ENCODE data around the gene SLC6A7. TPM values are rescaled to one million over a fixed set of nuclear protein-coding genes. Genes with fewer than 3 reads are reported as not detected.

Gene SLC6A7
- total RNA-seq, 1 donor from 2014 or later, result not detected

Other genes starting within 250 kb of the SLC6A7 start
- 0.31 TPM for gene PDE6A, start 245.3 kb upstream of the SLC6A7 start, total RNA-seq
- gene SLC26A2, start 229.3 kb upstream of the SLC6A7 start, total RNA-seq, result 20.1 TPM
- 2.1 TPM for gene TIGD6, start 189.4 kb upstream of the SLC6A7 start, total RNA-seq
- gene HMGXB3, start 189.3 kb upstream of the SLC6A7 start, total RNA-seq, result 22.7 TPM
- gene CSF1R, start 103.5 kb upstream of the SLC6A7 start, total RNA-seq, result 21.6 TPM
- 129 TPM for gene PDGFRB, start 34.2 kb upstream of the SLC6A7 start, total RNA-seq
- 0.31 TPM for gene CDX1, start 23.3 kb upstream of the SLC6A7 start, total RNA-seq
- gene CAMK2A, start 99.7 kb downstream of the SLC6A7 start, total RNA-seq, result 42.6 TPM
- 18.9 TPM for gene ARSI, start 112.8 kb downstream of the SLC6A7 start, total RNA-seq
- 17.2 TPM for gene TCOF1, start 167.6 kb downstream of the SLC6A7 start, total RNA-seq
- 75.4 TPM for gene CD74, start 222.8 kb downstream of the SLC6A7 start, total RNA-seq